GM19372 (cell line): ENCODE data around the gene FGFBP1.
"Not testable (repeated sequence)": the region's sequence is repeated elsewhere in the genome, so short reads cannot be mapped to it uniquely, and the experiment has no call there.

Source experiments
- ATAC-seq: cut with Tn5 transposase; IDR thresholded peaks from one replicate; pipeline ENCODE4 v1.9.1; 2021; ENCODE audit warnings: mild to moderate bottlenecking, low read depth, moderate library complexity; ENCODE audit not compliant: unreplicated experiment

The FGFBP1 gene

GRCh38 chr4:15947684-15948083 is 9.1 kb upstream of the FGFBP1 start:
- ATAC-seq, result no peak

- no peak for ATAC-seq
Measured at GRCh38 chr4:15945516-15945915, 7.0 kb upstream of the FGFBP1 start.

- ATAC-seq, result no peak
Measured at GRCh38 chr4:15944895-15945294, 6.4 kb upstream of the FGFBP1 start.

DNA sequence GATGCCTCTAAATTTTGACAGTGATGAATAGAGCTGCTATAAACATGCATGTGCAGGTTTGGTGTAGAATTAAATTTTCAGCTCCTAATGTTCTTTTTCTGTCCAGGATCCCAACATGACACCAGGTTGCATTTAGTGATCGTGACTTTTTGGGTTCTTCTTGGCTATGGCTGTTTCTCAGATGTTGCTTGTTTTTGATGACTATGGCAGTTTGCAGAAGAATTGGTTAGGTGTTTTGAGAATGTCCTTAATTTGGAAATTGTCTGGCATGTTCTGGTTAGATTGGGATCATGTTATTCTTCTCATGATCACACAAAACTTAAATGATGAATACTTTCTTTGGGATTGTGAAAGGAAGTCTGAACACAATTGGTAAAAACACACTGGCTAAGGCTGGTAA is 3.7 kb upstream of the FGFBP1 start:
- ATAC-seq, result no peak

DNA sequence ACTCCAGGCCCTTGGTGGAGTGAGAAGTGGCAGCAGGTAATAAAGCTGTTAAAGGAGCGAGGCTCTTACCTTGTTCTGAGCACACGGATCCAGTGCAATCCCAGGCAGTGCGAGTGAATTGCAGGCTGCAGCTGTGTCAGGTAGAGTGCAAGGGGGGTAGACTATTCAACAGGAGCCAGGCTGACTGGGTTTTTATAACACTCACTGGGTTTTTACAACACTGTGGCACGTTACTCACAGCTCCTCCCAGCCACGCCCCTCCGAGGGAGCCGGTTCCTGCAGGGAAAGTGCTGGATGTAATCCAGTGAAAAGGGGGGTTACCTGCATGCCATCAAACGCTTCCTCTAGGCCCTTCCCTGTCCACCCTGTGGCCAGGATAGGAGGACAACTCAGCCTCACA is 358 bp downstream of the FGFBP1 start:
- ATAC-seq, result no peak

DNA sequence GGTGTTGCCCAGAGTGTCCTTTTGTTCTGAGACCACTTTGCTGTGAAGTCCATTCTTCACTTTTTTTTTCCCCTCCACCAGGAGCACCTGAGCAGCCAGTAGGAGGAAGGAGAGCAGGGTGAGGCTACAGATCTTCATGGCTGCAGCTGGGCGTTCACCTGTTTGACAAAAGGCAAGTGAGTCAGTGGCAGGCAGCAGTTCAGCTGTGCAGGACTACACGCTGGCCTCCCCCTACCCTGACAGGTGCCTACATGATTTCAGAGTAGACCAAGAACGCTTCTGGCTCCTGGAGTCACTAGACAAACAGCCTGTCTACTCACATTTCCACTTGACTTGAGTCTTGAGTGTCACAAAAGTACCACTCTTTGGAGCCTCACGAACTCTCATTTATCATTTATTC is 2.0 kb downstream of the FGFBP1 start:
- no peak for ATAC-seq

- ATAC-seq, result no peak
Measured at GRCh38 chr4:15935504-15936402, 2.8 kb downstream of the FGFBP1 start.

GRCh38 chr4:15934259-15934658 is 4.3 kb downstream of the FGFBP1 start:
- no peak for ATAC-seq

GRCh38 chr4:15931451-15932210 is 6.9 kb downstream of the FGFBP1 start:
- ATAC-seq, result no peak

GRCh38 chr4:15930314-15930713 is 8.2 kb downstream of the FGFBP1 start:
- no peak for ATAC-seq

DNA sequence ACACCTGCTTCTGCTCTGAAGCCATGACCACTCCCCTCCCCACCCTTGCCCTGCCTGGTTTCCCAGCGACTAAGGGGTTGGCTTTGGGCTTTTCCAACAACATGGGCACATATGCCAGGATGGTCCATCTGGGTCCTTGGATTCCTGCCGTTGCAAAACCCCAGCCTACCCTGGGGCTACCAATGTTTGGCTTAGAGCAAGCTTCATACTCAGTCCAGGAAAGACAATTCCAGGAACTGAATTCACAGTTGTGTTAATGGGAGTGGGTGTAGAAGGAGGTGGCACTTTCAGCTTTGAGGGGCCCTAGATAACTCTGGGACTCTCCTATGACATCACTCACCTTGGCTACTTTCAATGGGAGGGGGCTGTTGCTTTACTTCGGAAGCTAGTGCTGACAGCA is 9.0 kb downstream of the FGFBP1 start:
- no peak for ATAC-seq

DNA sequence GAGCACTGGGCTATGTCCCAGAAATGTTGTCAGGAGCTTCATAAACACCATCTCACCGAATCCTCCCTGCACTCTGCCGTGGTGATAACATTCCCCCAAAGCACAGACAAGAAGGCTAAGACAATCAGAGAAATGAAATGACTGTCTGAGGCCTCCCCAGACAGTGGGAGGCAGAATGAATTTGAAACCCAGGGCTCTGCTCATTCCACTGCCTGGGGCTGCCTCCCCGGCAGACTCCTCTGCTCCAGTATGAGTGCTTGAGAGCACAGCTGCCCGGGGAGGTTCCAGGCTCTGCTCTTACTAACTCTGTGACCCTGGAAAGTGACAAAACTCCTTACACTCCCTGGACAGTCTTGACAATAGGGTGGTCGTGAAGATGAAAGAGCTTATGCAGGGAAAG is 9.7 kb downstream of the FGFBP1 start:
- no peak for ATAC-seq

DNA sequence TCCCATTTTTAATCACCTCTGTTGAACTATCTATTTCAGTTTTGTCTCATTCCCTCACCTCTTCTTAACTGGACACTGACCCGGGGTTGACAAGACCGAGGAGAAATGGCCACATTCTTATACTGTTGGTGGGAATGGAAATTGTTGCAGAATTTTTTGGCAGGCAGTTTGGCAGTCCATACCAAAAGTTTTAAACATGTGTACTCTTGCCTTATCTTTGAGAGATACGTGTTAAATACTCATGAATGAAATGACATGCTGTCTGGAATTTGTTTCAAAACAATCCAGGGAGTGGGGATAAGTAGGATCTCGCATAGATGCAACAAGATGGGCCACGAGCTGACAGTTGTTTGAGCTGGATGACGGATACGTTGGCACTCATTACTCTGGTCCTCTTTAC is 12.1 kb downstream of the FGFBP1 start:
- no peak for ATAC-seq

DNA sequence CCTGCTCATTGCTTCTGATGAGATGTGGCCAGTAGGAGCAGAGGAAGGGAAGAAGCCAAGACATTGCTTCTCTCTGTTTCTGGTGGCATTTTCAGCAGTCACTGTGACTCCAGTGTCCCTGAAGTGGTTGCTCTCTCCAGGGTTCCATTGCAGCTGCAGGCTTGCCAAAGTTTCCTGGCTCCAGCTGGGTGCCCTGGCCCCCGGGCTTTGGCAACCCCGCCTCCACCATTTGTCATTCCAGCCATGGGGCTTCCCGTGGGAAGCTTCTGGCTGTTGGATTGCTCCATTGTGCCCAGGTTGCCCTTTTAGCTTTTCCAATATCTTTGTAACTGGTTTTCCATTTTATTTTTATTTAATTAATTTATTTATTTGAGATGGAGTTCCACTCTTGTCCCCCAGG is 12.7 kb downstream of the FGFBP1 start:
- ATAC-seq, result no peak

GRCh38 chr4:15921592-15921932 is 17.0 kb downstream of the FGFBP1 start:
- no peak for ATAC-seq

DNA sequence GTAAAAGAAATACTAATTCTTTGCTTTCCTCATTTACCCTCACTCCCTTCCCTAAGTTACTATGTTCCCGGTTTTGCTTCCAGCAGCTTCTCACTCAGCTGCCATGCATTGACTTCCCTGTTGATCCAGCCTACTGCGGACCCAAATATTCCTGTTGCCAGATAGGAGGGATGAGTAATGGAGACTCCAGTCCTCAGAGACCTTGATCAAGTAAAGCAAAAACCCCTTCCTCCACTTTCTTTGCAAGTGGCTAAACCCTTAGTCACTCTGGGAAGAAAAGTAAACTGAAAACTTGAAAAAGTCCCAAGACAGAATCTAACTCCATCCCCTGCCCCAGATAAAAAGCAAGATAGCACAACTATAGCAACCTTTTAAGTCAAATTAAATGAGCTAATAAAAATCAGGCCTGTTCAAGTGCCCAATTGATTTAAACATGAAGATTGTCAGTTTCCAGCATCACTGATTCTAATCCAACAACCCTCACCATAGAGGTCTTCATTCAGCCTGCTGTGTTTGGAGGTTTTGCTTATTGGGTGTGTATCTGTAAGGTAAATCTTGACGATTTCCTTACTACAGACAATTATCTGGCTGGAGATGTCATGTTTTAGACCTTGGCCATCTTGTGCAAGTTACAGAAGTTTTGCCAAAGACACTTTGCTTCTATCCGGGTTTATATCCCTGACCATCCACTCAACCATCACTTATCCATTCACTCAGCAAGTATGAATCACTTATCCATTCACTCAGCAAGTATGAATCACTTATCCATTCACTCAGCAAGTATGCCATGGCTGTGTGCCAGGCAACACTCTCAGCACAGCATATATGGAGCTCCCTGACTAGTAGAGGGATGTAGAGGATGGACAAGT is 17.6 kb downstream of the FGFBP1 start:
- no peak for ATAC-seq

DNA sequence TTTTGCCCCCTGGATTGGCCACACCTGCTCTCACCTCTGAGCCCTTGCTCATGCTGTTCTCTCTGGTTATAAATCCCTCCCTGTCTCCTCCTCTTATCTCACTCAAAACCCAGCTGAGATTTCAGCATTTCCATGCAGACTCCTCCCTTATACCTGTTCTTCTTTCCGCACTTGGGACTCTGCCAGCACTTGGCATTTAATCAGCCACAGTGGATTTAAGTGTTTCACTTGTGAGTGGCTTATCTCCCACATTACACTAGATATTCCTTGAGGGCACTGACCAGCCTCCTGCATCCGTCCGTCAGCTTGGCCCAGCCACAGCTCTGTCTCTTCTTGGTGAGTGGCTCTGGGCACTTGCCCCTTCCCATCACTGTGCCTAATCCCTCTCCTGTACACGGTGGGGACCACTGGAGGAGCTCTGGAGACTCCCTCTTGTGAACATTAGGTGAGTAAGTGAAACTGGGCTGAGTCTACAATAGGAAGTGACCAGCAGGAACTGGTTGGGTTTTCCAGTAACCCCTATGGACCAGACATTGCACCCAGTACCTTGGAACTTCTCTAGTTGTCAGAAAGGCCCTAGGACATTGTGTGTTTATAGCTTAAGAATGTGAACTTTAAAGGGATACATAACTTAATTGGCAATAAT is 19.9 kb downstream of the FGFBP1 start:
- ATAC-seq, result no peak

- no peak for ATAC-seq
Measured at GRCh38 chr4:15917297-15917696, 21.2 kb downstream of the FGFBP1 start.

- ATAC-seq, result not testable (repeated sequence)
Measured at GRCh38 chr4:15916358-15916757, 22.2 kb downstream of the FGFBP1 start.

DNA sequence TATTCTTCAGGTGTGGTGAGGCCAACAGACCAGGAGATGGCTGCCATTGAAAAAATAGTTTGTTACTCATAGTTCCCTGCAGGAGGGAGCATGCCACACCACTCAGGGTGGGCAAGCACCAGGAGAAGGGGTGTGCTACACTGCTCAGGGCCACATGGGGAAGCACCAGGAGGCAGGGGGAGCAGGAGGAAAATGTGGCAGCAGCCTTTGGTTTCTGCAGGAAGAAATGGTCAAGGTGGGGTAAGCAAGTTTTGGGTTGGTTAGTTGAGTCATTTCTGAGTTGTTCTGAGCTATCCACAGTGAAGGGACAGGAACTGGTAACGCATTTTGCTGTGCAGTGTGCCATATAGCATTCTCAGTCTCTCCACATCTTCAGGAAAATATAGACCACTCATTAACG is 23.8 kb downstream of the FGFBP1 start:
- no peak for ATAC-seq
